ENCODE data around the gene PRADC1.

- TF ChIP-seq CTCF (IDR thresholded peaks at IDR 0.05) = no peak
- no peak for TF ChIP-seq POLR2A (IDR thresholded peaks at IDR 0.05)
These were observed 22.1 kb upstream of the PRADC1 start for GRCh38 chr2:73255007-73255644.

Data from thyroid gland (tissue), 4 donors.